ENCODE results near the gene NET1.

- TF ChIP-seq POLR2A (IDR thresholded peaks at IDR 0.05) (no peak), CTCF (IDR thresholded peaks at IDR 0.05) (no peak)
These were observed 17.2 kb upstream of the NET1 start for GRCh38 chr10:5395168-5395567.

All from adrenal gland (tissue), 5 donors.